NCI-H1436 treated with DMSO at 0.1 percent for 48 hours (cell line): Measurements from ENCODE around the gene TMEM201.
"Not testable (repeated sequence)": the region's sequence is repeated elsewhere in the genome, so short reads cannot be mapped to it uniquely, and the experiment has no call there.

Experiments
- DNase-seq: peaks from one replicate; lab custom pipeline; 2025; lab: John Stamatoyannopoulos, UW

TMEM201 gene

DNA sequence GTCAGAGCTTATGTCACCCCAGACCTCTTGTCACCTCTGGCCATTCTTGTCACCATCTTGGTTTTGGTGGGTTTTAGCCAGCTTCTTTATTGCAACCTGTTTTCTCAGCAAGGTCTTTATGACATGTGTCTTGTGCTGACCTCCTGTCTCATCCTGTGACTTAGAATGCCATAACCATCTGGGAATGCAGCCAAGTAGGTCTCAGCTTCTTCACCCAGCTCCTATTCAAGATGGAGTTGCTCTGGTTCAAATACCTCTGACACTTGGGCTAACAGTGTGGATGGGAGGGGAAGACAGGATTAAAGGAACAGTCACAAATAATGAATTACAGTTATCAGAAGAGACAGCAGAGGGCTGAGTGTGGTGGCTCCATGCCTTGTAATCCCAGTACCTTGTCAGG is 32.3 kb downstream of the TMEM201 start:
- DNase-seq, result no peak

GRCh38 chr1:9624081-9624480 is 35.4 kb downstream of the TMEM201 start:
- DNase-seq, result no peak

DNA sequence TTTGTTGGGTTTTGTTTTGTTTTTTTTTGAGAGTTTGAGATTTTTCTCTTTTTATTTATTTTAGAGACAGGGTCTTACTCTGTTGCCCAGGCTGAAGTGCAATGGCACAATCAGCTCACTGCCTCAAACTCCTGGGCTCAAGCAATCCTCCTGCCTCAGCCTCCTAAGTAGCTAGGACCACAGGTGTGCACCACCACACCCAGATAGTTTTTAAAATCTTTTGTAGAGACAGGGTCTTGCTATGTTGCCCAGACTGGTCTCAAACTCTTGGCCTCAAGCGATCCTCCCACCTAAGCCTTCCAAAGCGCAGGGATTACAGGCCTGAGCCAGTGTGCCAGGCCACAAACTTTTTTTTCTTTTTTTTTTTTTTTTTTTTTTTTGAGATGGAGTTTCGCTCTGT is 36.3 kb downstream of the TMEM201 start:
- DNase-seq, result not testable (repeated sequence)

- no peak for DNase-seq
Measured at GRCh38 chr1:9626201-9626608, 37.5 kb downstream of the TMEM201 start.

- no peak for DNase-seq
Measured at GRCh38 chr1:9628541-9629444, 40.1 kb downstream of the TMEM201 start.

- no peak for DNase-seq
Measured at GRCh38 chr1:9629445-9630201, 40.9 kb downstream of the TMEM201 start.

DNA sequence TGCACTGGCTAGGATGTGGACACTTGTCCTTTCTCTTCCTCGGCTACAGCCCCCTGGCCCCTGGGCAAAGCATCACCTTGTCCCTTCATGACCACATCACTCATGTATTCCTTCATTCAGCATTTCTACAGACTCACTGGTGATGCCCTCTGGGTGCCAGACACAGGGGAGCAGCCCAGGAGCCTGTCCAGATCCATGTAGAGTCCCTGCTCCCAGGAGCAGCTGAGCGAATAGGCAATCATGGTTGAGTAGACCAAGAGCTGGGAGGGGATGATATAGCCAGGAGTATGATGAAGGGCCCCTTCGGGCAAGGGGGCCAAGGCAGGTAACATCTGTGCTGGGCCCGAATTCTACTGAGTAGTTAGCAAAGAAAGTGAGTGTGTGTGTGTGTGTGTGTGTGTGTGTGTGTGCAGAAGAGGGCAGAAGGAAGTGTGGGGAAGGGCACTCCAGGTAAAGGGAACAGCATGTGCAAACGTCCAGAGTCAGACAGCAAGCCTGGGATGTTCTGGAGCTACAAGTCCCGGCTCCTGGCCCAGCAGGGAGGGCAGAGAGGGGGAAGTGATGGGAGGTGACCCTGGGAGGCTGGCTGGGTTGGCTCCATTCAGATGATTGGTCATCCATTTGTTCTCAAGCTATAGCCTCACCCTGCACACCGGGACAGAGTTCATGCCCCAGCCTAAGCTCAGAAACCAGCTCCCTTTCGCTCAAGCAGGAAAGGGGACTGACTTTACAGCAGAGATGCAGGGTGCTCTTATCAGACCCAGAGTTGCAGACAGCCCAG is 41.8 kb downstream of the TMEM201 start:
- DNase-seq, result no peak

DNA sequence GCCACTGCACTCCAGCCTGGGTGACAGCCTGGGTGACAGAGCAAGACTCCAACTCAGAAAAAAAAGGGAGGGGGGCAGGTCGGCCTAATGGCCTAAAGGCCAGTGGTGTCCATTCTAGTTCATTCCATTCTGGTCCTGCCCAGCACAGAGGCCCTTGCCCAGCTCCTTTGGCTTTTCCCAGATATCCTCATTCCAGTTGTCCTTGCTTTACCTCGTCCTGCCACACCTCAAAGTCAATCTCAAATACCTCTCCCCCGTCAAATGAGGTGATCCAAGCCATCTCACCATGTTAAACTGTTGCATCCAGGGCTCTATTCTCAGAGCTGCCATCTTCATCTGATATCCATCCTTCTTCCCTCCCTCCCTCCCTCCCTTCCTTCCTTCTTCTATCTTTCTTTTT is 42.9 kb downstream of the TMEM201 start:
- DNase-seq, result no peak

GRCh38 chr1:9633493-9633892 is 44.8 kb downstream of the TMEM201 start:
- no peak for DNase-seq

GRCh38 chr1:9634582-9634981 is 45.9 kb downstream of the TMEM201 start:
- DNase-seq, result no peak

DNA sequence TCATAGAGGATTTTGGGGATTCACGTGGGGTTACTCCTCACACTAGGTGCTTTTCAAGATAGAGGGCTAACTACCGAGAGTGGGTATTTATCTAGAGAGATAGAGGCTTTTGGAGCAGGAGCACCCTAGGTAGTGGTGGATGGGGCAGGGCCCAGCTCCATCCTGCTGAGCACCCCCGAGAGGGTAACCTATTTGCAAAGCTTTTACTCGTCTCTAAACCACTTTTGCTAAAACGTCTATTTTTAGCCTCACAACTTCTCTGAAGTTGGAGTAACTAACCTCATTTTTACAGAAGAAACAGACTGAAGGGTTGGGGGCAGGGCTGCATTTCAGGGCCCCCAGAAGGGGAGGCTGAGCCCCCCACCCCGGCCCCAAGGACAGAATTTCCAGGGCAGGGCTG is 50.5 kb downstream of the TMEM201 start:
- DNase-seq, result no peak

DNA sequence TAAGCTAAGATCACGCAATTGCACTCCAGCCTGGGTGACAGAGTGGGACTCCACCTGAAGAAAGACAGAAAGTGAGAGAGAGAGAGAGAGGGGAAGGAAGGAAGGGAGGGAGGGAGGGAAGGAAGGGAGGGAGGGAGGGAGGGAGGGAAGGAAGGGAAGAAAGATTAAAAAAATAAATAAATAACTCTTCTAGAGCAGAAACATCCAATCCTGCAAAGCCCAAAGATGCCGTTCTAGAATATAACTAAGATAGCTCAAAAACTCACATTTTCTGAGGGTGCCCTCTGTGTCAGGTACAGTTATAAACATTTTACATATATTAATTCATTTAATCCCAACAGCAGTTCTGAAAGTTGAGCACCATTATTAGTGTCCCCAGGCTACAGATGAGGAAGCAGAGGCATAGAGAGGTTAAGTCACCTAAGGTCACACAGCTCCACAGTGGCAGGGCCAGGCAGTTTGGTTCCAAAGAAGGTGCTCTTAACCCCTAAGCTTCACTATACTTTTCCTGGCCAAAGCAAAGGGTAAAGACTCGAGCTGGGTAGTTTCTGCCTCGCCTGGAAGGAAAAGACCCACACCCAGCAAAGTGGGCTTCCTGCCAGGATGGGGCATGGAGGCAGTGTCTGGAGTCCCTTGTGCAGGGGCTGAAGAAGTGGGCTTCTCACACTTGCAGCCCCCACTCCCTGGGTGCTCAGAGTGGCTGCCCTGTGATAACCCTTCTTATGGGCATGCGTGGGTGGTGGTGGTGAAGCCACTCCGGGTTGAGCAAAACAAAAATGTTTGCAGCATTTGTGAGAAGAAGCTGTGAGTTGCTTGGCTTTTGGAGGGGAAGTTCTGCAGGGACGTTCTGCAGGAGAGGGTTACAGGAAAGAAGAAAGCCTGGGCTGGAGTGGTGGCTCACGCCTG is 54.9 kb downstream of the TMEM201 start:
- DNase-seq, result no peak

GRCh38 chr1:9646037-9646436 is 57.3 kb downstream of the TMEM201 start:
- DNase-seq, result no peak

GRCh38 chr1:9648171-9648570 is 59.5 kb downstream of the TMEM201 start:
- no peak for DNase-seq

- DNase-seq, result no peak
Measured at GRCh38 chr1:9649769-9650168, 61.1 kb downstream of the TMEM201 start.

DNA sequence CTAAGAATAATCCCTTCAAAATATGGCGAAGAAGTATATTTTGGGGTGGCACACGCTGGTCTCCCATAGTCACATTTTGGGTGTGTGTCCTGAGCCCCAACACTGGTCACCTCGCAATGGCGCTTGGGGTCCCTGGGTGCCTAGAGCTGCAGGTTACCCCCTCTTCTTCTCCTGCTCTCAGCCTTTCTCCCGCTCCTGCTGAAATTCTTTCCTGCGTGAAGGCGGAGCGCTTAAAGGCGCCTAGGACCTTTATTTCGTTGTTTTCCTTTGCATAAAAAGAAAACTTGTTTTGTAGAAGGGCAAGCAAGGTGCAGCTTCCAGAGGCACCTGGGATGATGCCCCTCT is 62.5 kb downstream of the TMEM201 start:
- no peak for DNase-seq

- no peak for DNase-seq
Measured at GRCh38 chr1:9651565-9652378, 63.1 kb downstream of the TMEM201 start, which contains the start of gene PIK3CD. TSS of gene PIK3CD (plus strand) at chr1:9651731. CDS start at chr1:9710456, 58,725 bp downstream.

DNA sequence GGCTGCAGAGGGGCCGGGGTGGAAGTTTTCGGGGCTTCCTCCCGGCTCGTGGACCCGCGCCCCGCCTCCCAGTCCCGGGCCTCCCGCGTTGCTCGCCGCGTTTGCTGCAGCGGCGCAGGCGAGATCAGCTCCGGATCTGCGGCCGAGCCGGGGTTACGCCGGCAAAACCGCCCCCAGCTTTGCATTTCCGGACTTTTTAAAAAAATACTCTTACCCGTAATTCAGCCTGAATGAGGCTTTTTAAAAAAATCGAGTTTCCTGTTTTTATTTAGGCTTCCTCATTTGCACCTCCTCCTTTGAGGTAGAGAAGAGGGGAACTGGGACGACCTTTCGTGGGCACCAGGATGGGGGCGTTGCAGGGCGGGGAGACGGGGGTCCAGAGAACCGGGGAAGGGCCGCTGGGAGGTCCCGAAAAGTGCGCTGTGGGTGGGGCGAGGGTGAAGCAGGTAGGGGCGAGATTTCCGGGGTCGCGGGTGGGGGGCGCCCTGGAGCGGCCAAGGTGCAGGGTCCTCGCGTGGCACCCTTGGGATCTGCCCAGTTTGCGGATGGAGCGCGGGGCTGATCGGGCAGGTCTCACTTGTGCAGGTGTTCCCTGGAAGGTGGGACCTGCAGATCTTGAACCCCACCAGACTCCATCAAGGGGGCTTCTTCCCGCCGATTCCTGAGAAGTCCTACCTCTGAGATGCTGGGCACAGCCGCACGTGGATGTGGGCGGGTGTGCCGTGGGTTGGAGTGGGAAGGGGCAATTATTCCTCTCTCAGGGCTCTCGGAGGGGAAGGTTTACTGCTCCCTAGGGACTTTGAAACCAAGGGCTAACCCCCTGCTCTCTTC is 63.9 kb downstream of the TMEM201 start:
- DNase-seq, result no peak

DNA sequence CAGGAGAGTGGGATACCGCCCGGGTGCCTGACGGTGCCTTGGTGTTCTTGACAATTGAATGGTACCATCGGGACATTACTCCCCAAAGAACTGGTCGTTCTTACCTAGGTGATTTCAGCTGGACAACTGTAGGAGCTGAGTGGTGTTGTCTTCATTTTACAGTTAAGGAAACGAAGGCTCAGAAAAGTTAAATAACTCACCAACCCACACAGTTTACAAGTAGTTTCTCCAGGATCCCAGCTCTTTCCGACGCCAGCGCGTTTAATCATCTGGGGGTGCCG is 64.4 kb downstream of the TMEM201 start:
- DNase-seq, result no peak

- DNase-seq, result no peak
Measured at GRCh38 chr1:9653491-9654050, 64.9 kb downstream of the TMEM201 start.
